ENCODE measurements around the gene HMGXB4.

HMGXB4 gene

DNA sequence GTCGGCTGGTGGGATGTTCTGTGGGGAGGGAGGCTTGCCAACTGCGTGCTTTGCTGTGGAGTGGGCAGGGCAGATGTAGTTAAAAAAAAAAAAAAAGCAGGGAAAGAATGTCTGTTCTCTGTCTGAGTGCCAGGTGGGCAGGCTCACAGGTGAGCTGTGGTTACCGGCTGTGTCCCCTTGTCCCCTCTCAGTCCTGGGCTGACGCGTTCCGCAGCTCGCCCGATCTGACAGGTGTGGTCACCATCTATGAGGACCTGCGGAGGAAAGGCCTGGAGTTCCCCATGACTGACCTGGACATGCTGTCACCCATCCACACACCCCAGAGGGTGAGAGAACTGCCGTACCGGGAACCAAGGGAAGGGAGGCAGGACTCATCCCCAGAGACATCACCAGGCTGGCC lies 66.0 kb downstream of the HMGXB4 start:
- TF ChIP-seq Cebpa-rat (IDR thresholded peaks at IDR 0.05), result no peak
- Histone ChIP-seq H4K20me1 (no peaks in the 10 kb centered on the region), H3K36me3 (peaks cover 97% of the 10 kb centered on the region), H3K4me1 (peaks cover 13% of the 10 kb centered on the region), H3K27ac (no peak overlapping the region), H3K9ac (no peak overlapping the region), H3K27me3 (no peaks in the 10 kb centered on the region), H3K9me3 (no peaks in the 10 kb centered on the region), H3K4me2 (no peak overlapping the region), H3K4me3 (no peak overlapping the region)

DNA sequence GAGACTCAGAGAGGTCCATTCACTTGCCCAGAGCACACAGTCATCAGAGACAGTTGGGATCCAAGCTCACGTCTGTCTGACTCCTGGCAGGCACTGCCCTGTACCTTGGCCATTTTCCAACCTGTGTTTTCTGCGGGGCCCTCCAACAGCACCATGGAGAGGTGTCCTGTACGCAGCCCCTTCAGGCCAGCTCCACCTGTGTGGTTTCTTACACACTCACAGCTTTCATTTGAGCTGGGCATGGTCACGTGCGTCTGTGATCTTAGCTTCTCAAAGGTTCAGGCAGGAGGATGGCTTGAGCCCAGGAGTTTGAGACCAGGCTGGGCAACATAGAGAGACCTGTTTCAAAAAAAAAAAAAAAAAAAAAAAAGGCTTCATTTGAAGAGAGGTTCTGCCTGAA lies 66.8 kb downstream of the HMGXB4 start:
- no peak for TF ChIP-seq Cebpa-rat (IDR thresholded peaks at IDR 0.05)
- peaks cover 97% of the 10 kb centered on the region for H3K36me3 ChIP-seq
- no peaks in the 10 kb centered on the region for H3K27me3 ChIP-seq

DNA sequence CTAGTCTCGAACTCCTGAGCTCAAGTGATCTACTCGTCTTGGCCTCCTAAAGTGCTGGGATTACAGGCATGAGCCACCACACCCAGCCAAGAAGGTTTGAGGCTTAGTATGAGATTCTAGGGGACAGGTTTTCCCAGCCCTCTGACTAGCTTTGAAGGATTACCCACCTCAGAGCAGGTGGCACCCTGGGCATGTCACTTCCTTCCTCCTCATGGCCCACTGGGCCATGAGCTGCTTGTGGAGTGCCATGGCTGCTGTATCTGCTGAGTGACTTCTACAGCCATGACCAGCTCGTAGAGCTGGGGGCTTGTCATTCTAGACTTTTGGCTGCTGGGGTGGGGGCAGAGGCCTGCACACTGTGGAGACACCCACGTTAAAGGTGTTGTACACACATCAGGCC lies 67.5 kb downstream of the HMGXB4 start:
- H3K27ac ChIP-seq, result peak overlapping the region; percentile 35; the same call in 1 of the 2 replicates
- no peaks in the 10 kb centered on the region for H3K27me3 ChIP-seq
- TF ChIP-seq Cebpa-rat (IDR thresholded peaks at IDR 0.05), result no peak
- peaks cover 21% of the 10 kb centered on the region for H3K4me1 ChIP-seq
- no peak overlapping the region for H3K4me3 ChIP-seq
- H3K36me3 ChIP-seq, result peaks cover 91% of the 10 kb centered on the region
- peak overlapping the region; percentile 28 for H3K4me2 ChIP-seq
- no peaks in the 10 kb centered on the region for H4K20me1 ChIP-seq
- no peaks in the 10 kb centered on the region for H3K9me3 ChIP-seq
- H3K9ac ChIP-seq, result no peak overlapping the region

More for the DNA sequence above, 66.8 kb downstream of the HMGXB4 start:
- Histone ChIP-seq H3K4me1 (peaks cover 14% of the 10 kb centered on the region), H3K27ac (no peak overlapping the region), H4K20me1 (no peaks in the 10 kb centered on the region), H3K4me3 (no peak overlapping the region), H3K9me3 (no peaks in the 10 kb centered on the region), H3K9ac (no peak overlapping the region), H3K4me2 (no peak overlapping the region)

DNA sequence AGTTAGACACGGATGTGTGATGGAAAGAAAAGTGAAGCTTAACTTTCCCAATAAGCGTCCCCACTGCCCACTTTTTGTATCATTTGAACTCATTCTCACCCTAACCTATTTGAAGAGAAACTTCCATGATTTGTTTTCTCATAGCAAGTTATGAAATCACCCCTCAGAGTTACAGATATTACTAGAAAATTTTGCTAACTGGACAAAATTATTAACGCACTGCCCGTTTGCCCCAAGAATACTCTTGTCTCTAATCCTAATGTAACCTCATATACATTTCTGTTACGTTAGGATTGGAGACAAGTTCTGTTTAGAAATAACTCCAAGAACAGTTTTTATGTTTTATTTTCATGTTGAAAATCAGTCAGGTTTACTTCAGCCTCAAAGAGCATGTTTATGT lies 67.9 kb downstream of the HMGXB4 start:
- peaks cover 26% of the 10 kb centered on the region for H3K4me1 ChIP-seq
- H3K4me2 ChIP-seq, result peak overlapping the region; percentile 28; the same call in 1 of the 2 replicates
- H3K9me3 ChIP-seq, result no peaks in the 10 kb centered on the region
- no peak overlapping the region for H3K9ac ChIP-seq
- no peaks in the 10 kb centered on the region for H4K20me1 ChIP-seq
- no peak for TF ChIP-seq Cebpa-rat (IDR thresholded peaks at IDR 0.05)
- no peak overlapping the region for H3K4me3 ChIP-seq
- peak overlapping the region; percentile 35; the same call in 1 of the 2 replicates for H3K27ac ChIP-seq
- peaks cover 86% of the 10 kb centered on the region for H3K36me3 ChIP-seq
- H3K27me3 ChIP-seq, result no peaks in the 10 kb centered on the region

DNA sequence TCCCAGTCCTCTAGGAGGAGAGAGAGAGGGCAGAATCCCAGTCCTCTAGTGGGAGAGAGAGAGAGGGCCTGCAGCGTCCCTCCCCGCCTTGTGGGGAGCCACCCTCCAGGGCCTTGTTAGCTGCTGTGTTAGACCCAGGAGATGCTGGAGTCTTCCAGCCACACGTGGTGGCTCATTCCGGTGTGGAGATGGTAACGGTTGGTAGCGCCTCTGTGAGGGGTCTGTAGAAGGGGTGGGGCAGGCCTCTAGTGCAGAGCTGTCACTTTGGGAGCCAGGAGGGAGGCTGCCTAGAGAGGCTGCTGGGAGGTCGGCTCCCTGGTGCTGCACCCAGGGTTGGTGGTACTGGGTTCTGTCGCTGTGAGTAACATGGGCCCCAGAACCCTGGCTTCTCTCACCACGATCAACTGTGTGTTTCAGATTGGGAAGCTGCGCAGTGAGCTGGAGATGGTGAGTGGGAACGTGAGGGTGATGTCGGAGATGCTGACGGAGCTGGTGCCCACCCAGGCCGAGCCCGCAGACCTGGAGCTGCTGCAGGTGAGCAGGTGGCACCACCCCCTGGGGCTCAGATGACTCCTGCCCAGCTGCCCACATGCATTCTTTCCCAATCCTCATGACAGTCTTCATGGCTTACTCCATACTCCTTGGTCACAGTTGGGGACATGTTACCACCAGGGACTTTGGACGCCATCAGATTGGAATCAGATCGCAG lies 69.7 kb downstream of the HMGXB4 start:
- Histone ChIP-seq H3K4me2 (no peak overlapping the region), H3K4me3 (no peak overlapping the region), H4K20me1 (no peaks in the 10 kb centered on the region), H3K27me3 (no peaks in the 10 kb centered on the region), H3K27ac (no peak overlapping the region), H3K36me3 (peaks cover 83% of the 10 kb centered on the region), H3K9me3 (no peaks in the 10 kb centered on the region), H3K4me1 (peaks cover 44% of the 10 kb centered on the region), H3K9ac (no peak overlapping the region)
- no peak for TF ChIP-seq Cebpa-rat (IDR thresholded peaks at IDR 0.05)

DNA sequence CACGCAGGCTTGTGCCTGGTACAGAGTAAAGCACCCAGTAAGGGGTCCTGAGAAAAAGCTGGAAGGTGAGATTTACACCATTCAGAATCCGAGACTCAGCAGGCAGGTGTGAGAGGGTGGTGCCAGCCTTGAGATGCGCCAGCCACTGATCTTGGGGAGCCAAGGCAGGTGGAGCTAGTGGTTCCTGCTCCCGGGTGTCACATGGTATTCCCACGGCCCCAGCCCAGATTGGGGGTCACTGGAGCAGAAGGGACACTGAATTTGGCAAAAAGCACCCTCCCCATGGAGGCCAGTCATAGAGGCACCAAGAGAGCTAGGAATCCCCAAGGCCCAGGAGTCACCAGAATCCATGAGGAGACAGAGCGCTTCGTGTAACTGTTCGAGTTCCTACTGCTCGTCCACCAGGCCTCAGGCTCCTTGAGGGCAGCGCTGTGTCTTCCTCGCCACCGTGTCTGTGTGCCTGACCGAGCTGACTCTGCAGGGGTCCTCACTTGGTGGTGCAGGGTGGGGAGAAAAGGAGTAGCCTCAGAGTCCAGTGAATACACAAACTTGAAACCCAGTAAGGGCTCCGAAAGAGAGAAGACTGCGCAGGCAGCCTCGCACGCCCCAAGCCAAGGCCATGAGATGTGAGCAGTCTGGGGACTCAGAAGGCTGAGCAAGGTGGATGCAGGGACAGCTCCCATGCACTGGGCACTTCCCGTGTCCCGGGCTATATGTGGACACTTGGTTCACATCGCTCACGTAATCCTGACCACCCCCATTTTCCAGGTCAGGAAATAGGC lies 70.6 kb downstream of the HMGXB4 start:
- H3K36me3 ChIP-seq, result peaks cover 83% of the 10 kb centered on the region
- H3K4me2 ChIP-seq, result no peak overlapping the region
- no peak overlapping the region for H3K4me3 ChIP-seq
- no peaks in the 10 kb centered on the region for H4K20me1 ChIP-seq
- H3K9ac ChIP-seq, result no peak overlapping the region
- no peaks in the 10 kb centered on the region for H3K9me3 ChIP-seq
- H3K27me3 ChIP-seq, result no peaks in the 10 kb centered on the region
- no peak for TF ChIP-seq Cebpa-rat (IDR thresholded peaks at IDR 0.05)
- H3K27ac ChIP-seq, result no peak overlapping the region
- peaks cover 52% of the 10 kb centered on the region for H3K4me1 ChIP-seq

DNA sequence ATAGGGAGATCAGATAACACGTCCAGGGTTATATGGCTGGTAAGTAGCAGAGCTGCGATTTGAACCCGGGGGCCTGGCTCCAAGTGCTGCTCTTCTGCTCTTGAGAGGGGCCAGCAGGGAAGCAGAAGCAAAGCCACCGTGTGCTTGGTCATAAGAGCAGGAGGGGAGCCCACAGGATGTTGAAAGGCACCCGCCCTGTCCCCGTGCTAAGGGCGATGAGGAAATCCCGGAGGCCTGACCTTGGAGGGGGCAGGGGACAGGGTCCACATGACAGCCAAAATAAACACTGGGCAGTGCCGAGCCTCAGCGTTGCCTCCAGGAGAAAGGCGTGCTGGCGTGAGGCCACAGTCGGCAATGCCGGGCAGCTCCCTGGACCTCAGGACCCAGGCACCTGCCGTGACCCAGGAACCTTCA lies 71.2 kb downstream of the HMGXB4 start:
- Histone ChIP-seq H3K27ac (no peak overlapping the region), H3K4me1 (peaks cover 58% of the 10 kb centered on the region), H3K4me2 (no peak overlapping the region), H3K36me3 (peaks cover 83% of the 10 kb centered on the region), H3K9me3 (no peaks in the 10 kb centered on the region), H4K20me1 (no peaks in the 10 kb centered on the region), H3K9ac (no peak overlapping the region), H3K27me3 (no peaks in the 10 kb centered on the region), H3K4me3 (no peak overlapping the region)
- TF ChIP-seq Cebpa-rat (IDR thresholded peaks at IDR 0.05), result no peak

DNA sequence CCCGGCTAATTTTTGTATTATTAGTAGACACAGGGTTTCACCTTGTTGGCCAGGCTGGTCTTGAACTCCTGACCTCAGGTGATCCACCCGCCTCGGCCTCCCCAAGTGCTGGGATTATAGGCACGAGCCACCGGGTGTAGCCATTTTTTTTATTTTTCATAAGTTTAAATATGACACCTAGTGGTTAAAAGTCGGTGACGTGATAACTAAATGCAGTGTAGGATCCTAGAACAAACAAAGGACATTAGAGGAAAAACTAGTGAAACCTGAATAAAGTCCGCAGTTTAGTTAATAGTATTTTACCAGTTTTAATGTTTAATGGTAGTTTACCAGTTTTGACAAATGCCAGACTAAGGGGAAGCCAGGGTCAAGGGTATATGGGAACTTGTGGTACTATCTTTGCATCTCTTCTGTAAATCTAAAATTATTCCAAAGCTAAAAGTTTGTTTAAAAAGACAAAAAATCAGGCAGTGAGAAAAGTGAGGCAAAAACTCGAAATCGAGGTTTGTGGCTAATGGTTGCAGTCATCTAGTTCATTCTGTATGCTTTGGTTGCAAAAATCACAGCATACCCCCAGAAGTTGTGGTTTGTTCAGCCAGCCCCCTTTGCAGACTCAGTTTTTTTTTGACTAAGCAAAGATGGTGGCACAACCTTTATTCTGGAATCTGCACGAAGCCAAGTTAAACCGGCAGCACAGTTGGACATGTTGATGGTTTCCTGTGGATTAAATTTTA lies 72.0 kb downstream of the HMGXB4 start:
- Histone ChIP-seq H4K20me1 (no peaks in the 10 kb centered on the region), H3K9ac (no peak overlapping the region), H3K9me3 (no peaks in the 10 kb centered on the region), H3K4me1 (peaks cover 63% of the 10 kb centered on the region), H3K4me3 (no peak overlapping the region), H3K27me3 (no peaks in the 10 kb centered on the region), H3K4me2 (peak overlapping the region; percentile 80), H3K27ac (peak overlapping the region; percentile 65), H3K36me3 (peaks cover 78% of the 10 kb centered on the region)
- TF ChIP-seq Cebpa-rat (IDR thresholded peaks at IDR 0.05), result no peak

DNA sequence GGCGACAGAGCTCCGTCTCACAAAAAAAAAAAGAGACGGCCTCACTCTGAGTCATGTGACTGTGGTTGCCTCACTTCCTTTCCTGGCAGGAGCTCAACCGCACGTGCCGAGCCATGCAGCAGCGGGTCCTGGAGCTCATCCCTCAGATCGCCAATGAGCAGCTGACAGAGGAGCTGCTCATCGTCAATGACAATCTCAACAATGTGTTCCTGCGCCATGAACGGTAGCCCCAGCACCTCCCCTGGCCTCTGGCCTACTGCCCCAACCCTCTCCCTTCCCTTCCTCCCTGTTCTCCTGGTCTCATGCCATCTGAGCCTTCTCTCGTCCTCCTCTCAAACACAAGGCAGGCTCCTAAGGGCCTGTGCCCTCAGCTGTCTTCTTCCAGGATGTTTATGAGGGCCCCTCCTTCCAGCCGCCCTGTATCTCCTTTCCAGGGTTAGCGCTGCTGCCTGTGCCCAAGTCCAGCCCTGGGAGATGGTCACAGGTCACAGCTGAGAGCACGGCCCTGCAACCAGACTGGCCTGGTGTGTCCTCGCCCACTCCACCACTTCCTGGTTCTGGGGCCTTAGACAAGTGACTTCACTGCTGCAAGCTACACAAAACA lies 73.1 kb downstream of the HMGXB4 start:
- TF ChIP-seq Cebpa-rat (IDR thresholded peaks at IDR 0.05), result peak; percentile 70; the same call in 1 of the 2 replicates
- Histone ChIP-seq H3K27me3 (no peaks in the 10 kb centered on the region), H3K9me3 (no peaks in the 10 kb centered on the region), H3K9ac (peak overlapping the region; percentile 54; the same call in 1 of the 2 replicates), H3K4me2 (peak overlapping the region; percentile 80), H3K27ac (peak overlapping the region; percentile 84), H3K4me3 (0 out of 2 replicates have a peak overlapping the region, but pooled peaks have one; percentile 15), H3K4me1 (peaks cover 64% of the 10 kb centered on the region), H3K36me3 (peaks cover 67% of the 10 kb centered on the region), H4K20me1 (no peaks in the 10 kb centered on the region)
